ENCODE data around the gene NXN. TPM values are rescaled to one million over a fixed set of nuclear protein-coding genes. Genes with fewer than 3 reads are reported as not detected.

NXN gene
- total and polyA plus RNA-seq, 2 donors (not counting 1 experiment from before 2014, with no cell fraction given) = 0.04 to 0.17 TPM

GRCh38 chr17:1021147-1021546 is 41.6 kb upstream of the NXN start:
- no peaks in the 10 kb centered on the region for H3K4me1 ChIP-seq (ENCODE audit: control insufficient read depth in 2 of 2, insufficient read depth in 2 of 2, low read length in 2 of 2)
- H3K4me3 ChIP-seq (ENCODE audit: control extremely low read depth in 1 of 5, extremely low read depth in 1 of 5, insufficient read depth in 1 of 5, low read depth in 2 of 5, low read length in 4 of 5) = no peak overlapping the region
- intact Hi-C loops (cut with micrococcal nuclease) = no loop called here
- Mint-ChIP-seq H3K27ac (no peak overlapping the region), H3K4me1 (no peaks in the 10 kb centered on the region), H3K27me3 (no peaks in the 10 kb centered on the region), H3K4me3 (no peak overlapping the region), H3K9me3 (ENCODE audit: insufficient read depth) (no peaks in the 10 kb centered on the region)
- CTCF ChIA-PET = no interaction called here
- peaks cover 1 to 3% of the 10 kb centered on the region in 2 experiments for H3K36me3 ChIP-seq (replicated peaks in 1 of 2; ENCODE audit: control extremely low read depth in 1 of 2, control insufficient read depth in 1 of 2, extremely low read depth in 1 of 2, insufficient read depth in 2 of 2, low read length in 1 of 2)
- H4K20me1 ChIP-seq (ENCODE audit: control insufficient read depth, insufficient read depth, low read length, poor library complexity, severe bottlenecking) = peaks cover 49% of the 10 kb centered on the region
- H3K79me2 ChIP-seq (ENCODE audit: control insufficient read depth, insufficient read depth, low read length) = peaks cover 8% of the 10 kb centered on the region
- no peak overlapping the region for H3K4me2 ChIP-seq (replicated peaks; ENCODE audit: low read depth, low read length, poor library complexity, severe bottlenecking)
- TF ChIP-seq EZH2 (IDR thresholded peaks at IDR 0.05; ENCODE audit: borderline replicate concordance, insufficient read depth, low read depth, low read length, poor library complexity, severe bottlenecking) (no peak), CTCF (IDR thresholded peaks at IDR 0.05) (no peak)
- no peaks in the 10 kb centered on the region for H3K9me3 ChIP-seq (ENCODE audit: control extremely low read depth in 1 of 3, control insufficient read depth in 2 of 3, insufficient read depth in 1 of 3, low read length in 2 of 3)
- 96% methylated on average over 16 of the region's 17 CpGs for whole genome bisulfite sequencing (ENCODE audit: insufficient coverage)
- no peak for ATAC-seq (ENCODE audit: low read depth)
- no peaks in the 10 kb centered on the region for H3K27me3 ChIP-seq (replicated peaks in 1 of 4; ENCODE audit: control extremely low read depth in 1 of 4, control insufficient read depth in 3 of 4, insufficient read depth in 4 of 4, low read length in 3 of 4)
- POLR2A ChIA-PET = interaction anchor here (0.6 kb wide), 1 partner anchor 560 kb away, joined by 3 read pairs; no protein-coding TSS in a partner anchor
- H2AFZ ChIP-seq (ENCODE audit: insufficient read depth, low read depth, low read length, poor library complexity, severe bottlenecking) = no peak overlapping the region
- no peak for DNase-seq
- no peak overlapping the region for H3K9ac ChIP-seq (ENCODE audit: low read length)
- no peak overlapping the region for H3K27ac ChIP-seq (ENCODE audit: low read length in 2 of 2)

- Histone ChIP-seq H3K36me3 (replicated peaks in 1 of 2; ENCODE audit: control extremely low read depth in 1 of 2, control insufficient read depth in 1 of 2, extremely low read depth in 1 of 2, insufficient read depth in 2 of 2, low read length in 1 of 2) (peaks cover 1 to 3% of the 10 kb centered on the region in 2 experiments), H4K20me1 (ENCODE audit: control insufficient read depth, insufficient read depth, low read length, poor library complexity, severe bottlenecking) (peaks cover 48% of the 10 kb centered on the region), H3K9me3 (ENCODE audit: control extremely low read depth in 1 of 3, control insufficient read depth in 2 of 3, insufficient read depth in 1 of 3, low read length in 2 of 3) (no peaks in the 10 kb centered on the region), H3K79me2 (ENCODE audit: control insufficient read depth, insufficient read depth, low read length) (peaks cover 8% of the 10 kb centered on the region), H3K4me1 (ENCODE audit: control insufficient read depth in 2 of 2, insufficient read depth in 2 of 2, low read length in 2 of 2) (no peaks in the 10 kb centered on the region), H3K4me3 (ENCODE audit: control extremely low read depth in 1 of 5, extremely low read depth in 1 of 5, insufficient read depth in 1 of 5, low read depth in 2 of 5, low read length in 4 of 5) (no peak overlapping the region), H3K27me3 (replicated peaks in 1 of 4; ENCODE audit: control extremely low read depth in 1 of 4, control insufficient read depth in 3 of 4, insufficient read depth in 4 of 4, low read length in 3 of 4) (no peaks in the 10 kb centered on the region), H3K9ac (ENCODE audit: low read length) (no peak overlapping the region), H3K27ac (ENCODE audit: low read length in 2 of 2) (no peak overlapping the region), H3K4me2 (replicated peaks; ENCODE audit: low read depth, low read length, poor library complexity, severe bottlenecking) (no peak overlapping the region), H2AFZ (ENCODE audit: insufficient read depth, low read depth, low read length, poor library complexity, severe bottlenecking) (no peak overlapping the region)
- 76% methylated on average over 7 of the region's 10 CpGs for WGBS (ENCODE audit: insufficient coverage)
- intact Hi-C loops (cut with micrococcal nuclease) = no loop called here
- no peak for TF ChIP-seq CTCF (IDR thresholded peaks at IDR 0.05)
- TF ChIP-seq EZH2 (IDR thresholded peaks at IDR 0.05; ENCODE audit: borderline replicate concordance, insufficient read depth, low read depth, low read length, poor library complexity, severe bottlenecking) = no peak
- Mint-ChIP-seq H3K27ac (peak overlapping the region; percentile 20), H3K27me3 (no peaks in the 10 kb centered on the region), H3K9me3 (ENCODE audit: insufficient read depth) (no peaks in the 10 kb centered on the region), H3K4me1 (no peaks in the 10 kb centered on the region), H3K4me3 (no peak overlapping the region)
- ChIA-PET POLR2A (no interaction called here), CTCF (interaction anchor here (0.9 to 1.1 kb wide), 2 partner anchors 21 to 37 kb away, joined by 3 read pairs; no protein-coding TSS in a partner anchor)
- DNase-seq = no peak
- ATAC-seq (ENCODE audit: low read depth) = no peak
Observed at GRCh38 chr17:1019451-1019850, 39.9 kb upstream of the NXN start.

All from B cell (primary cell).